Effector memory CD4-positive, alpha-beta T cell (primary cell): ENCODE data around the gene ETV5.

ENCODE experiments used
- DNase-seq, 3 donors: peaks; one replicate each; pipeline ENCODE4 v3.0.0-alpha.2; 2020
- H3K27ac ChIP-seq: 2 replicates; pipeline ENCODE4 v1.7.0; 2013; ENCODE audit warnings: mild to moderate bottlenecking, low read length, moderate library complexity; ENCODE audit not compliant: insufficient read depth, poor library complexity, severe bottlenecking
- H3K27me3 ChIP-seq: replicated peaks from 2 replicates; pipeline ENCODE4 v1.7.0; 2013; ENCODE audit warnings: mild to moderate bottlenecking, low read length; ENCODE audit not compliant: insufficient read depth, control insufficient read depth, poor library complexity, severe bottlenecking
- H3K36me3 ChIP-seq: 2 replicates; pipeline ENCODE4 v1.7.0; 2013; ENCODE audit warnings: mild to moderate bottlenecking, low read length, moderate library complexity; ENCODE audit not compliant: control insufficient read depth, insufficient read depth
- H3K4me1 ChIP-seq: 2 replicates; pipeline ENCODE4 v1.7.0; 2013; ENCODE audit warnings: low read length, mild to moderate bottlenecking; ENCODE audit not compliant: control insufficient read depth, insufficient read depth, poor library complexity, severe bottlenecking
- H3K4me3 ChIP-seq: 2 replicates; pipeline ENCODE4 v1.7.0; 2013; ENCODE audit warnings: low read length, low read depth, mild to moderate bottlenecking; ENCODE audit not compliant: insufficient read depth, poor library complexity, severe bottlenecking
- H3K9me3 ChIP-seq: 2 replicates; pipeline ENCODE4 v1.7.0; 2013; ENCODE audit warnings: mild to moderate bottlenecking, low read length, moderate library complexity; ENCODE audit not compliant: control insufficient read depth

The ETV5 gene

GRCh38 chr3:186083746-186084145, 25.1 kb downstream of the ETV5 start:
- Histone ChIP-seq H3K4me3 (no peak overlapping the region), H3K9me3 (no peaks in the 10 kb centered on the region), H3K4me1 (no peaks in the 10 kb centered on the region), H3K27ac (no peak overlapping the region), H3K27me3 (no peaks in the 10 kb centered on the region), H3K36me3 (no peaks in the 10 kb centered on the region)
- DNase-seq = no peak

DNA sequence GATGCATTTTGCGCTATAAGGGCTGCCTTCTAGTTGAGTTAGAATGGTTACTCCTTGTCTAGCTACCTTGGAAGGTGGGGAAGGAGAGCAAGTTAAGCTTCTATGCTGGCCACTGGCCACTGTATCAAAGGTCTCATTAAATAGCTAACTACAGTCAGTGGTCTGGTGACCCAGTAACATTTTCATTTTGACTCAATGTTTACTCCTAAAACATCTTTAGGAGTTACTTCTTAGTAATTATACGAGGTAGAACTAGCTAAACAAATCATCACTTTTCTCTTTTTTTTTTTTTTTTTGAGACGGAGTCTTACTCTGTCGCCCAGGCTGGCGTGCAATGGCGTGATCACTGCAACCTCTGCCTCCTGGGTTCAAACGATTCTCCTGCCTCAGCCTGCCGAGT, 26.7 kb downstream of the ETV5 start:
- Histone ChIP-seq H3K4me1 (no peaks in the 10 kb centered on the region), H3K9me3 (no peaks in the 10 kb centered on the region), H3K4me3 (no peak overlapping the region), H3K27me3 (no peaks in the 10 kb centered on the region), H3K27ac (no peak overlapping the region), H3K36me3 (no peaks in the 10 kb centered on the region)
- DNase-seq = no peak

GRCh38 chr3:186081678-186082077, 27.2 kb downstream of the ETV5 start:
- no peaks in the 10 kb centered on the region for H3K9me3 ChIP-seq
- no peaks in the 10 kb centered on the region for H3K4me1 ChIP-seq
- H3K4me3 ChIP-seq = no peak overlapping the region
- H3K36me3 ChIP-seq = no peaks in the 10 kb centered on the region
- no peak for DNase-seq
- no peaks in the 10 kb centered on the region for H3K27me3 ChIP-seq
- H3K27ac ChIP-seq = no peak overlapping the region

- DNase-seq = no peak
- H3K9me3 ChIP-seq = no peaks in the 10 kb centered on the region
- no peak overlapping the region for H3K4me3 ChIP-seq
- H3K4me1 ChIP-seq = no peaks in the 10 kb centered on the region
- no peaks in the 10 kb centered on the region for H3K27me3 ChIP-seq
- H3K27ac ChIP-seq = no peak overlapping the region
- no peaks in the 10 kb centered on the region for H3K36me3 ChIP-seq
These were observed 27.9 kb downstream of the ETV5 start for GRCh38 chr3:186080849-186081438.

- Histone ChIP-seq H3K9me3 (no peaks in the 10 kb centered on the region), H3K4me1 (no peaks in the 10 kb centered on the region), H3K4me3 (no peak overlapping the region), H3K36me3 (no peaks in the 10 kb centered on the region), H3K27me3 (no peaks in the 10 kb centered on the region), H3K27ac (no peak overlapping the region)
- no peak for DNase-seq
These were observed 29.0 kb downstream of the ETV5 start for GRCh38 chr3:186079925-186080324.

DNA sequence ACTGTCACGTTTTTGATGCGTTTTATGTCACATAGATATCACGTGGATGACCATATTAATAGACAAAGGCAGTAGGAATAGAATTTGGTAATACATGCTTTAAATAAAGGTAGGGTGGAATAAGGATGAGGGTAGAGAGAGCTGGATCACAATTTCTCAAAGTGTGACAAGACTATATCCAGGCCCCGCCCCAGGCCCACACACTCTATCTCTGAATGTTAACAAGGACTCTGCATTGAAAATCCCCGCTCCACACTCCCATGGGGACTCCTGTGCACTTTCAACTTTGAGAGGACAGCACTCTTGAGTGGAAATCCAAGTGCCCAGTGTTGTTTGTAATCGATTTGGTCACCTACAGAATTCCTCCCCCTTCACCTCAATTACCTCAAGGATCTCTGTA, 31.4 kb downstream of the ETV5 start:
- Histone ChIP-seq H3K4me3 (no peak overlapping the region), H3K27ac (no peak overlapping the region), H3K9me3 (no peaks in the 10 kb centered on the region), H3K36me3 (no peaks in the 10 kb centered on the region), H3K4me1 (no peaks in the 10 kb centered on the region), H3K27me3 (no peaks in the 10 kb centered on the region)
- DNase-seq = no peak

- no peak for DNase-seq
- Histone ChIP-seq H3K4me1 (no peaks in the 10 kb centered on the region), H3K36me3 (no peaks in the 10 kb centered on the region), H3K9me3 (no peaks in the 10 kb centered on the region), H3K4me3 (no peak overlapping the region), H3K27ac (no peak overlapping the region), H3K27me3 (no peaks in the 10 kb centered on the region)
These were observed 32.8 kb downstream of the ETV5 start for GRCh38 chr3:186075931-186076567.

DNA sequence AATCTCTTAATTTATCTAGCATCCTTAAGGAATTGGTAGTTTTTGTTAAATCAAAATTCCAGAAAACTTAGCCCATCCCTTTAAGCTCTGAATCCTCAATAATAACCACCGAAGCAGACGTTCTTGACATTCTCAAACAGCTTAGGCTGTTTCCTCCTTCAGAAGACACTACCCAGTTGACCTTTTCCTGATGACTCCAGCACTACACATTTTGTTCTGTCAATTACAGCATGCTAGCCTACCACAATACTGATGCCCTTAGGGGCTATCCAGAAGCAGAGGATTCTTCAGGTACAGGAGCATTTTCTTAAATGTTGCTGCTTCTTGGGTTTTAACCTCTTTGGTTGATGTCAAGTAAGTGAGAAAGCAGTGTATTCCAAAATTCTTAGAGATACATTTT, 33.4 kb downstream of the ETV5 start:
- no peak for DNase-seq

DNA sequence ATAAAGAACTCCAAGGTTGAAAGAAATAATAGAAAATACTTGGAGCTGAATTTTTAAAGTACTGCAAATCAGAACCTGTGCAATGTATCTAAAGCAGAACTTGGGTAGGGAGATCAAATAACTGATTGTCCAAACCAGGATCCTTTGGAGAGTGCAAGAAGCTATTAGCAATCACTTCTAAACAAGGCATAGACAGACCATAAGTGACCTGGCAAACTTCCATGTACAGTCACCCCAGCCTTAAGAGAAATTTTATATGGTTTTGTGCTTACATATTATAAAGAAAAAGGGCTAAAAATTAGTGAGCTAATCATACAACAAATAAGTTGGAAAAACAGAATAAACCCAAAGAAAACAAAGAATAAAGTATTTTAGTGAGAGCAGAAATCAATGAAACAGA, 35.2 kb downstream of the ETV5 start:
- no peaks in the 10 kb centered on the region for H3K9me3 ChIP-seq
- no peaks in the 10 kb centered on the region for H3K36me3 ChIP-seq
- no peak overlapping the region for H3K27ac ChIP-seq
- H3K4me3 ChIP-seq = no peak overlapping the region
- H3K4me1 ChIP-seq = no peaks in the 10 kb centered on the region
- H3K27me3 ChIP-seq = no peaks in the 10 kb centered on the region
- DNase-seq = no peak

More for the DNA sequence above, 33.4 kb downstream of the ETV5 start:
- Histone ChIP-seq H3K4me3 (no peak overlapping the region), H3K36me3 (no peaks in the 10 kb centered on the region), H3K27ac (no peak overlapping the region), H3K4me1 (no peaks in the 10 kb centered on the region), H3K27me3 (no peaks in the 10 kb centered on the region), H3K9me3 (no peaks in the 10 kb centered on the region)

- H3K36me3 ChIP-seq = no peaks in the 10 kb centered on the region
- H3K9me3 ChIP-seq = no peaks in the 10 kb centered on the region
- no peak overlapping the region for H3K4me3 ChIP-seq
- H3K27me3 ChIP-seq = no peaks in the 10 kb centered on the region
- H3K4me1 ChIP-seq = no peaks in the 10 kb centered on the region
- no peak overlapping the region for H3K27ac ChIP-seq
- DNase-seq = no peak
These were observed 37.9 kb downstream of the ETV5 start for GRCh38 chr3:186070996-186071395.
